GM13977 (cell line): ENCODE results near the gene CYB5RL.

Experiments used
- DNase-seq: peaks from one replicate; pipeline ENCODE4 v3.0.0; 2012; ENCODE audit warnings: low spot score
- in situ Hi-C: fragments of 300-500 bp; cut with MboI; formaldehyde crosslinking; loops from one replicate; pipeline ENCODE4 v1.12.0; 2022; ENCODE audit warnings: low sequenced_read_pairs, low pct_unique_long_range_greater_than_20kb, mixed read lengths, inconsistent platforms; ENCODE audit not compliant: unreplicated experiment
- TF ChIP-seq, protein P1 (sequence below): IDR thresholded peaks from 2 replicates; pipeline ENCODE4 v1.5.1; 2012; ENCODE audit warnings: mild to moderate bottlenecking, control low read depth; ENCODE audit not compliant: insufficient read depth; ENCODE audit errors: extremely low read depth, missing control alignments

The CYB5RL gene

DNA sequence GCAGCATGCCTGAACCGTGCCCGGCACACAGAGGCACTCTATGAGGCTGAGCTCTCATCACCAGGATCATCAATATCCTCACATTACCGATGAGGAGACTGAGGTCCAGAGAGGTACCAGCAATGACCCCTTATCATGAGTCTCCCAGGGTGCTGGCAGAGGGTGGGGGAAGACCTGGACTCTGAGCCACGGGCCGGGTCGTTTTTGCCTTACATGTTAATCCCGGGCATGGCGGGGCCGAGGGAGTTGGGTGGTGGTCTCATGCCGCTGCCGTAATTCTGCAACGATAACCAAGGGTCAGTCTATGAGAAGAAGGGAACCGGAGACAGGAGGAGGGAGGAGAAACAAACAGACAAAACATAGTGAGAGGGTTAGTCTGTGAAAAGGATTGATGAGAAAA, 43.2 kb upstream of the CYB5RL start:
- in situ Hi-C loops: no loop called here
- no peak for DNase-seq
- TF ChIP-seq, protein P1, sequence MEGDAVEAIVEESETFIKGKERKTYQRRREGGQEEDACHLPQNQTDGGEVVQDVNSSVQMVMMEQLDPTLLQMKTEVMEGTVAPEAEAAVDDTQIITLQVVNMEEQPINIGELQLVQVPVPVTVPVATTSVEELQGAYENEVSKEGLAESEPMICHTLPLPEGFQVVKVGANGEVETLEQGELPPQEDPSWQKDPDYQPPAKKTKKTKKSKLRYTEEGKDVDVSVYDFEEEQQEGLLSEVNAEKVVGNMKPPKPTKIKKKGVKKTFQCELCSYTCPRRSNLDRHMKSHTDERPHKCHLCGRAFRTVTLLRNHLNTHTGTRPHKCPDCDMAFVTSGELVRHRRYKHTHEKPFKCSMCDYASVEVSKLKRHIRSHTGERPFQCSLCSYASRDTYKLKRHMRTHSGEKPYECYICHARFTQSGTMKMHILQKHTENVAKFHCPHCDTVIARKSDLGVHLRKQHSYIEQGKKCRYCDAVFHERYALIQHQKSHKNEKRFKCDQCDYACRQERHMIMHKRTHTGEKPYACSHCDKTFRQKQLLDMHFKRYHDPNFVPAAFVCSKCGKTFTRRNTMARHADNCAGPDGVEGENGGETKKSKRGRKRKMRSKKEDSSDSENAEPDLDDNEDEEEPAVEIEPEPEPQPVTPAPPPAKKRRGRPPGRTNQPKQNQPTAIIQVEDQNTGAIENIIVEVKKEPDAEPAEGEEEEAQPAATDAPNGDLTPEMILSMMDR: no peak

DNA sequence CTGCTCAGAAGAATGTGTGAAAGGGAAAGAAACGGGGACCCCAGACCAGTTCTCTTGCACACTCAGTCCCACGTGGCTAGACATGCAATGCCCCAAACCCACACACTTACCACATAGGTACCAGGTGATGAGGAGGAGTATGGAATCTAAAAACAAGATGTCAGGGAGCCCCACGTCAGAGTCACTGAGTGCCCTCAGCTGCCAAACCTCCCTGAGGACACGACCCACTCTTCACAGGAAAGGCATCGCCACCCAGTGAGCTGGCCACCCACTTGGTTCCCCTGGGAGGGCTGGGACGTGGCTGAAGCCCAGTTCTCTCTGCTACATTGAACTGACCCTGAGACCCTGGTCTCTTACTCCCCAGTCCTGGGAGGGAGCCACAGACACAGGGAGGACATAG, 41.5 kb upstream of the CYB5RL start:
- DNase-seq: no peak
- TF ChIP-seq, protein P1: no peak
- in situ Hi-C loops: no loop called here

DNA sequence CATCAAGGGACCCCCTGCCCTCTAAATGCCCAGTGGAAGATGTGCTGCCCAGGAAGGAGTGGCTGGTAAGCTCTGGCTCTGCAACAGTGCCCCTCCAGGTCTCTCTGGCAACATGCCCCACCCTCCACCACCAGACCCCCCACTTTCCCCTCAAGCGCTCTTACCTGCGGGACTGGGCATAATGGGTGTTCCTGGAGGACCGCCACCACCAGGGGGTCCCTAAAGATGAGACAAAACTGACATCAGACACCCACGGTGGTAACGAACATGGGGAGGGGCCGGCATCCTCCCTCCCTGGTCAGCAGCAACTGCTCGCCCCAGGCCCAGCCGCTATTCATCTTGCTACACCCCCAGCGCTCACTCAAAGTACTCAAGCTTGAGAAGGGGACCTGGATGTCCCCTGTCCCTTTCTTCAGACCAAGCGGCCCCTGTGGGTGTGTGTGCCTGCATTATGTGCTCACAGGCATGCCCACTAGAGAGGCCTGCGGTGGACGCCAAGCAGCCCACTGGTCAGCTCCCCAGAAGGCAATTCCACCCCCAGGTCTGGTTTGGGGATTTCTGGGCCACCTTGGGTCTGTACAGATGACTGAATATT, 41.0 kb upstream of the CYB5RL start:
- TF ChIP-seq, protein P1: no peak
- in situ Hi-C loops: no loop called here
- DNase-seq: no peak

DNA sequence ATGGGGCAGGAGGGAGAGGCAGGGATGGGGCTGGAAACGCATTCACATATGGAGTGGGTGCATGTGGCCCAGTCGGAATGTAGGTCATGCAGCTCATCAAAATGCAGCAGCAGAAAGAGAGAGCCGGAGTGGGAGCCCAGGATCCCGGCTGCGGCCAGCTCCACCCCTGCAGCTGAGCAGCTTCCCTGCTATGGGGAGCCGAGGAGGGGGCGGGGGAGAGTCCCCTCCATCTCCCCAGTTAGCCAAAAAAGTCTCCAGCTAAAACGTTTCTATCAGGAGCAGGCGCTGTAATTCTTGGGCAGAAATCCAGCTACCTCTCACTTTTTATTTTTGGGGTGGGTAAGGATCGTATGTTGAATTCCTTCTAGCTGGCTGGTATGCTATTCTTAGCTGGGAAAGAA, 39.8 kb upstream of the CYB5RL start:
- TF ChIP-seq, protein P1: no peak
- in situ Hi-C loops: no loop called here
- DNase-seq: no peak

DNA sequence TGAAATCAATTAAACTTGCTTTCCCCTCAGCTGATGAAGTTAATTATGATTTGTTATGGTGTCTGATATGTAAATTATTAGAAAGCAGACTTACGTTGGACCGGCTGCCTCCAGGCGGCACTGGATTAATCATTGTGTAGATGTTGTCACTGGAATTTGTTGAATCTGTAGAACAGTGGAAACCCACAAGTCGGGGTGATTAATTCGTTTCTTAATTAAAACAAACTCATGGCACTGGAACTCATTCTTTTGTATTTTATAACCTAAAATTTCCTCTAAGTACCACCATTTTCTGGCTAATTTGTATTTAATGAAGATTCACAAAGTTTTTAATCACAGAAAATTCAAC, 39.2 kb upstream of the CYB5RL start:
- TF ChIP-seq, protein P1: no peak
- no peak for DNase-seq
- in situ Hi-C loops: no loop called here

DNA sequence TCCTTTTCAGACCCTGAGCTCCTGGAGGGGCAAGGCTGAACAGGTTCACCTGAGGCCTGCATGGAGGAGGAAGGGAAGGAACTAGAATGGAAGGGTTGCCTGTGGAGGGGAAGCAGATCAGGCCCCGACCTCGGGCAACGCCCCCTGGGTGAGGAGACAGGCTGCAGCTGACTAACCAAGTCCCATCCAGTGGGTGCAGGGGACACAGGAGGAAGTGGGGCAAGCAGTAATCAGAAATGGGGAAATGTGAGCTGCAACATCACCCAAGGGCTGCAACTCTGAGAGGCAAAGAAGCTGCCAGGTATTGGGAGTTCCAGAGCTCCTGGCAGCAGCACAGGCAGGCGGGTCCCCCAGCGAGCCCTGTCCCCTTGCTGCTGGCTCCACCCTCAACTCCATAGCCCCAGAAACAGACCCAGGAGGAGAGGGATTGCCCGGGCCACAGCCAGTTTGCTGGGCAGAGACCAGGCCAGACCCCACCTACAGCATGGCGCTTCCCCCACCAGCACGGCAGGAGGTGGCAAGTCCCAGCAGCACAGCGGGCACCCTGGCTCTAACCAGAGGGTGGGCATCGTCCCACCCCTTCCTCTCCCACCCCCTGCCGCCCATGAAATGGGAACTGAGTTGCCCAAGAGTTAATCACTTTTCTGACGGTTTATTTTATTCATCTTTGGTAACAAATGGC, 38.7 kb upstream of the CYB5RL start:
- in situ Hi-C loops: no loop called here
- no peak for DNase-seq
- TF ChIP-seq, protein P1: no peak
